CD14-positive monocyte (primary cell): Measurements from ENCODE around the gene TCF7. TPM values are rescaled to one million over a fixed set of nuclear protein-coding genes. Genes with fewer than 3 reads are reported as not detected.

ENCODE experiments used
- DNase-seq, 3 donors: peaks; one replicate each; pipeline ENCODE4 v3.0.0-alpha.2; 2011 to 2022
- H2AFZ ChIP-seq: 2 replicates; pipeline ENCODE4 v1.6.0; 2012; ENCODE audit warnings: mild to moderate bottlenecking, low read depth, low read length, inconsistent platforms; ENCODE audit not compliant: insufficient read depth, poor library complexity, severe bottlenecking
- H3K27ac ChIP-seq, 2 donors: 1 replicate in 1 of 2; 2 replicates in 1 of 2; pipeline ENCODE4 v1.5.1; 2012 to 2013; ENCODE audit warnings: low read length in 2 of 2, control low read depth in 1 of 2, inconsistent platforms in 1 of 2, low read depth in 1 of 2, mild to moderate bottlenecking in 1 of 2
- H3K27me3 ChIP-seq, 2 donors: one replicate each; pipeline versions ENCODE4 v1.6.0 to v1.6.1; 2011 to 2013; ENCODE audit warnings: low read length in 2 of 2; ENCODE audit not compliant: control insufficient read depth in 2 of 2, insufficient read depth in 2 of 2
- H3K36me3 ChIP-seq, 2 donors: replicated peaks in 1 of 2; 1 replicate in 1 of 2; 2 replicates in 1 of 2; pipeline versions ENCODE4 v1.5.1 to v1.6.1; 2012 to 2013; ENCODE audit warnings: low read length in 2 of 2, control low read depth in 1 of 2, inconsistent platforms in 1 of 2, mild to moderate bottlenecking in 1 of 2; ENCODE audit not compliant: insufficient read depth in 2 of 2, control insufficient read depth in 1 of 2
- H3K4me1 ChIP-seq, 2 donors: 1 replicate in 1 of 2; 2 replicates in 1 of 2; pipeline versions ENCODE4 v1.5.1 to v1.6.1; 2012 to 2013; ENCODE audit warnings: low read length in 2 of 2, control low read depth in 1 of 2, inconsistent platforms in 1 of 2, mild to moderate bottlenecking in 1 of 2, moderate library complexity in 1 of 2; ENCODE audit not compliant: insufficient read depth in 2 of 2, control insufficient read depth in 1 of 2
- H3K4me2 ChIP-seq: replicated peaks from 2 replicates; pipeline ENCODE3; 2012; ENCODE audit warnings: low read length, moderate library complexity, mild to moderate bottlenecking; ENCODE audit not compliant: poor library complexity, severe bottlenecking; ENCODE audit errors: extremely low read depth
- H3K4me3 ChIP-seq, 3 experiments: fragments of 200-600 bp in 1 of 3; sonication (generic) in 1 of 3; replicated peaks in 1 of 3; 1 replicate in 2 of 3; 2 replicates in 1 of 3; pipeline ENCODE4 v1.5.1; 2011 to 2013; ENCODE audit warnings: low read length in 3 of 3, mild to moderate bottlenecking in 3 of 3, control low read depth in 2 of 3, low read depth in 2 of 3, inconsistent platforms in 1 of 3, moderate library complexity in 1 of 3
- H3K79me2 ChIP-seq: 2 replicates; pipeline ENCODE4 v1.6.0; 2012; ENCODE audit warnings: mild to moderate bottlenecking, control low read depth, inconsistent platforms, low read length, moderate library complexity; ENCODE audit not compliant: insufficient read depth
- H3K9ac ChIP-seq: 2 replicates; pipeline ENCODE4 v1.6.0; 2017; ENCODE audit warnings: low read length, mild to moderate bottlenecking; ENCODE audit not compliant: insufficient read depth, poor library complexity, severe bottlenecking
- H3K9me3 ChIP-seq, 2 donors: replicated peaks in 1 of 2; 1 replicate in 1 of 2; 2 replicates in 1 of 2; pipeline versions ENCODE4 v1.5.1 to v1.6.1; 2012 to 2013; ENCODE audit warnings: low read length in 2 of 2, control low read depth in 1 of 2; ENCODE audit not compliant: control insufficient read depth in 1 of 2, insufficient read depth in 1 of 2
- H4K20me1 ChIP-seq: 2 replicates; pipeline ENCODE4 v1.6.0; 2012; ENCODE audit warnings: mild to moderate bottlenecking, low read length, control low read depth, moderate library complexity; ENCODE audit not compliant: insufficient read depth
- H3K27ac Mint-ChIP-seq, 7 donors: one replicate each; pipeline ENCODE4 v1.8.0; 2020; ENCODE audit warnings: mild to moderate bottlenecking in 7 of 7, mixed read lengths in 7 of 7, moderate library complexity in 6 of 7, inconsistent platforms in 2 of 7
- H3K27me3 Mint-ChIP-seq, 3 donors: one replicate each; pipeline ENCODE4 v1.8.0; 2021 to 2022; ENCODE audit warnings: low read depth in 3 of 3, mild to moderate bottlenecking in 3 of 3, mixed read lengths in 3 of 3, moderate library complexity in 3 of 3, inconsistent platforms in 1 of 3
- H3K36me3 Mint-ChIP-seq, 2 donors: one replicate each; pipeline ENCODE4 v1.8.0; 2020; ENCODE audit warnings: mixed read lengths in 2 of 2, inconsistent platforms in 1 of 2, mild to moderate bottlenecking in 1 of 2
- H3K4me1 Mint-ChIP-seq: one replicate; pipeline ENCODE4 v1.8.0; 2020; ENCODE audit warnings: mild to moderate bottlenecking, mixed read lengths
- H3K4me3 Mint-ChIP-seq, 2 donors: one replicate each; pipeline ENCODE4 v1.8.0; 2020; ENCODE audit warnings: mild to moderate bottlenecking in 2 of 2, mixed read lengths in 2 of 2, moderate library complexity in 1 of 2
- H3K9me3 Mint-ChIP-seq, 7 donors: one replicate each; pipeline ENCODE4 v1.8.0; 2020 to 2022; ENCODE audit warnings: mixed read lengths in 7 of 7, mild to moderate bottlenecking in 6 of 7, moderate library complexity in 6 of 7, inconsistent platforms in 2 of 7
- CTCF ChIP-seq: fragments of 200-600 bp; IDR thresholded peaks from one replicate; pipeline ENCODE4 v1.8.0; 2022; ENCODE audit warnings: antibody characterized with exemption, mild to moderate bottlenecking
- WGBS: methylation state at CpG from one replicate; pipeline ENCODE4 v1.1.5; 2013; ENCODE audit warnings: missing lambda C conversion rate; ENCODE audit not compliant: insufficient coverage; 5-methylcytosine and 5-hydroxymethylcytosine counted together
- intact Hi-C, 2 donors: fragments of 100-400 bp; cut with micrococcal nuclease; formaldehyde crosslinking; loops; one replicate each; pipeline versions ENCODE4 v1.15.0 to v1.15.1; 2023
- polyA plus RNA-seq, 3 donors: library from polyadenylated mRNA; depleted of rRNA in 1 of 3; unstranded in 2 of 3; stranded (reverse) in 1 of 3; fragments of 300-500 nt in 2 of 3; fragments of >200 nt in 1 of 3; fragmentation: Illumina TruSeq in 2 of 3; gene quantifications; 1 replicate in 2 of 3; 2 replicates in 1 of 3; pipeline ENCODE4 v1.2.3, GENCODE V29; 2012 to 2021

TCF7 gene
- polyA plus RNA-seq, 3 donors = 0.15 to 0.84 (median 0.83) TPM

- peak overlapping the region in 4 of 7 donors; percentile 11 to 61 (median 38) for H3K27ac Mint-ChIP-seq
- H3K4me1 ChIP-seq = peaks cover 3 to 12% of the 10 kb centered on the region in 2 donors
- peaks cover 71% of the 10 kb centered on the region for H4K20me1 ChIP-seq
- intact Hi-C loops = loop anchor here in 1 of 2 donors (5.0 kb wide), 1 partner anchor 39 kb away; no protein-coding TSS in a partner anchor
- no peak overlapping the region for H3K9ac ChIP-seq
- H3K9me3 Mint-ChIP-seq = peaks cover 0 to 2% (median 0%) of the 10 kb centered on the region in 7 donors
- H3K4me3 ChIP-seq = no peak overlapping the region
- peaks cover 26 to 57% of the 10 kb centered on the region in 2 donors for H3K36me3 ChIP-seq
- 77% methylated on average over 9 of the region's 9 CpGs for WGBS
- no peak overlapping the region for H3K4me3 Mint-ChIP-seq
- peaks cover 0 to 3% (median 0%) of the 10 kb centered on the region in 3 donors for H3K27me3 Mint-ChIP-seq
- no peak overlapping the region for H2AFZ ChIP-seq
- peaks cover 20% of the 10 kb centered on the region for H3K4me1 Mint-ChIP-seq
- no peaks in the 10 kb centered on the region for H3K79me2 ChIP-seq
- H3K36me3 Mint-ChIP-seq = peaks cover 26 to 50% of the 10 kb centered on the region in 2 donors
- TF ChIP-seq CTCF = no peak
- peak in 1 of 3 donors; percentile 6 for DNase-seq
- no peak overlapping the region for H3K4me2 ChIP-seq
- no peaks in the 10 kb centered on the region for H3K9me3 ChIP-seq
- no peaks in the 10 kb centered on the region for H3K27me3 ChIP-seq
- H3K27ac ChIP-seq = no peak overlapping the region
Observed at GRCh38 chr5:134141331-134142050, 27.0 kb downstream of the TCF7 start.

- Mint-ChIP-seq H3K9me3 (peaks cover 0 to 2% (median 0%) of the 10 kb centered on the region in 7 donors), H3K36me3 (peaks cover 27 to 49% of the 10 kb centered on the region in 2 donors), H3K4me3 (no peak overlapping the region), H3K27me3 (peaks cover 0 to 3% (median 0%) of the 10 kb centered on the region in 3 donors), H3K27ac (peak overlapping the region in 3 of 7 donors; percentile 11 to 49 (median 26)), H3K4me1 (peaks cover 20% of the 10 kb centered on the region)
- peaks cover 3 to 12% of the 10 kb centered on the region in 2 donors for H3K4me1 ChIP-seq
- H3K4me2 ChIP-seq = no peak overlapping the region
- H4K20me1 ChIP-seq = peaks cover 71% of the 10 kb centered on the region
- no peak overlapping the region for H3K4me3 ChIP-seq
- H3K27me3 ChIP-seq = no peaks in the 10 kb centered on the region
- intact Hi-C loops = loop anchor here in 1 of 2 donors (5.0 kb wide), 1 partner anchor 40 kb away; no protein-coding TSS in a partner anchor
- no peaks in the 10 kb centered on the region for H3K9me3 ChIP-seq
- H3K9ac ChIP-seq = no peak overlapping the region
- H2AFZ ChIP-seq = no peak overlapping the region
- WGBS = no CpG with 5 or more reads among the region's 5 CpGs
- peak in 1 of 3 donors; percentile 2 for DNase-seq
- peaks cover 28 to 58% of the 10 kb centered on the region in 2 donors for H3K36me3 ChIP-seq
- TF ChIP-seq CTCF = no peak
- no peak overlapping the region for H3K27ac ChIP-seq
- no peaks in the 10 kb centered on the region for H3K79me2 ChIP-seq
Observed at GRCh38 chr5:134142052-134142451, 27.6 kb downstream of the TCF7 start.
